SK-N-MC (cell line): ENCODE data around the gene PHF12.

ENCODE experiments used
- EZH2 ChIP-seq: fragments of 200-600 bp; sonication (generic); IDR thresholded peaks from one replicate; pipeline ENCODE4 v1.6.1; 2017; ENCODE audit warnings: antibody characterized with exemption
- POLR2AphosphoS5 ChIP-seq: IDR thresholded peaks from 2 replicates; pipeline ENCODE4 v1.6.1; 2012; ENCODE audit warnings: mild to moderate bottlenecking, low read depth, low read length, borderline replicate concordance

DNA sequence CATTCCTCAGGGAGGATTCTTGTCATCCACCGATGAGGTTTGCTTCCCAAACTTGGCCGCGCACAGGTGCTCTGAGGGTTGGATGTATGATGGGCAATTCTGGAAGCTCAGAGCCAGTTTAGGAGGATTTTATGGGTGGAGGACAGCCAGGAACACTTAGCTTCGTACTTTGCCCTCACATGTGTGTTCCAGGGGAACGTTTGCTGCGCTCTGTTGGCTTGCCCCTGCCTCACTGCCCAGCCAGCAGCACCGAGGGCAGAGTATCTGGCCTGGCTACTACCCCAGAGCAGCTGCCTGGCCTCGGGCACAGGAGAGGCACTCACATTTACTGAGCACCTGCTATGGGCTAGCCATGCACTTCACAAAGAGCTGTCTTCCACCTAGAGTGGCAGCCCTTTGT is 40.5 kb upstream of the PHF12 start:
- TF ChIP-seq POLR2AphosphoS5 (no peak), EZH2 (no peak)
